Astrocyte (in vitro differentiated cells and primary cell): ENCODE results near the gene TOGARAM2. TPM values are rescaled to one million over a fixed set of nuclear protein-coding genes. Genes with fewer than 3 reads are reported as not detected.

ENCODE experiments used
- DNase-seq: peaks from one replicate; pipeline ENCODE4 v3.0.0-alpha.2; 2010; ENCODE audit warnings: low read depth
- FAIRE-seq: peaks from 2 replicates; lab custom pipeline; 2011; peaks lifted over from hg19 to GRCh38; lab: Jason Lieb, UNC
- H2AFZ ChIP-seq: 2 replicates; pipeline ENCODE4 v1.6.0; 2012; ENCODE audit warnings: low read depth, low read length, inconsistent platforms
- H3K27ac ChIP-seq: 2 replicates; pipeline ENCODE4 v1.5.1; 2011; ENCODE audit warnings: low read depth, low read length, inconsistent platforms
- H3K27me3 ChIP-seq: 2 replicates; pipeline ENCODE4 v1.6.0; 2011; ENCODE audit warnings: low read length, inconsistent platforms; ENCODE audit not compliant: insufficient read depth
- H3K36me3 ChIP-seq: 2 replicates; pipeline ENCODE4 v1.5.1; 2011; ENCODE audit warnings: low read length, inconsistent platforms; ENCODE audit not compliant: insufficient read depth
- H3K4me1 ChIP-seq: 2 replicates; pipeline ENCODE4 v1.5.1; 2011; ENCODE audit warnings: low read length, inconsistent platforms; ENCODE audit not compliant: insufficient read depth
- H3K4me2 ChIP-seq: 2 replicates; pipeline ENCODE4 v1.6.0; 2012; ENCODE audit warnings: low read length, inconsistent platforms
- H3K4me3 ChIP-seq: 2 replicates; pipeline ENCODE4 v1.5.1; 2011; ENCODE audit warnings: low read depth, mild to moderate bottlenecking, low read length, inconsistent platforms; ENCODE audit not compliant: insufficient read depth
- H3K79me2 ChIP-seq: 2 replicates; pipeline ENCODE4 v1.6.0; 2012; ENCODE audit warnings: mild to moderate bottlenecking, low read length, inconsistent platforms; ENCODE audit not compliant: insufficient read depth
- H3K9ac ChIP-seq: 2 replicates; pipeline ENCODE4 v1.6.0; 2012; ENCODE audit warnings: mild to moderate bottlenecking, low read length, inconsistent platforms
- H3K9me3 ChIP-seq: 2 replicates; pipeline ENCODE4 v1.5.1; 2012; ENCODE audit warnings: low read depth, mild to moderate bottlenecking, low read length, inconsistent platforms; ENCODE audit not compliant: insufficient read depth
- H4K20me1 ChIP-seq: 2 replicates; pipeline ENCODE4 v1.6.0; 2012; ENCODE audit warnings: low read length, inconsistent platforms; ENCODE audit not compliant: insufficient read depth
- H3K27ac Mint-ChIP-seq: one replicate; pipeline ENCODE4 v1.8.0; 2021; ENCODE audit warnings: mild to moderate bottlenecking, mixed read lengths; ENCODE audit not compliant: unreplicated experiment
- H3K27me3 Mint-ChIP-seq: one replicate; pipeline ENCODE4 v1.8.0; 2021; ENCODE audit warnings: low read depth, mixed read lengths; ENCODE audit not compliant: unreplicated experiment
- H3K36me3 Mint-ChIP-seq: one replicate; pipeline ENCODE4 v1.8.0; 2021; ENCODE audit warnings: low read depth, mixed read lengths; ENCODE audit not compliant: unreplicated experiment
- H3K4me1 Mint-ChIP-seq: one replicate; pipeline ENCODE4 v1.8.0; 2021; ENCODE audit warnings: low read depth, mixed read lengths; ENCODE audit not compliant: unreplicated experiment
- H3K4me3 Mint-ChIP-seq: one replicate; pipeline ENCODE4 v1.8.0; 2021; ENCODE audit warnings: mild to moderate bottlenecking, moderate library complexity, mixed read lengths; ENCODE audit not compliant: unreplicated experiment
- H3K9me3 Mint-ChIP-seq: one replicate; pipeline ENCODE4 v1.8.0; 2021; ENCODE audit warnings: mild to moderate bottlenecking, mixed read lengths; ENCODE audit not compliant: unreplicated experiment
- EZH2 ChIP-seq: IDR thresholded peaks from 2 replicates; pipeline ENCODE4 v1.6.1; 2012; ENCODE audit warnings: mild to moderate bottlenecking, low read length, inconsistent platforms; ENCODE audit not compliant: insufficient read depth
- total RNA-seq: library from RNA; stranded (reverse); gene quantifications from 2 replicates; pipeline ENCODE4 v1.2.1, GENCODE V29; 2021
- TF ChIP-seq, protein P1 (sequence below): IDR thresholded peaks from 2 replicates; pipeline ENCODE4 v1.5.1; 2011; ENCODE audit warnings: low read depth, mild to moderate bottlenecking, inconsistent platforms, low read length, moderate library complexity; ENCODE audit not compliant: insufficient read depth

Gene TOGARAM2
- total RNA-seq, 1 donor from 2014 or later: 0.73 TPM

DNA sequence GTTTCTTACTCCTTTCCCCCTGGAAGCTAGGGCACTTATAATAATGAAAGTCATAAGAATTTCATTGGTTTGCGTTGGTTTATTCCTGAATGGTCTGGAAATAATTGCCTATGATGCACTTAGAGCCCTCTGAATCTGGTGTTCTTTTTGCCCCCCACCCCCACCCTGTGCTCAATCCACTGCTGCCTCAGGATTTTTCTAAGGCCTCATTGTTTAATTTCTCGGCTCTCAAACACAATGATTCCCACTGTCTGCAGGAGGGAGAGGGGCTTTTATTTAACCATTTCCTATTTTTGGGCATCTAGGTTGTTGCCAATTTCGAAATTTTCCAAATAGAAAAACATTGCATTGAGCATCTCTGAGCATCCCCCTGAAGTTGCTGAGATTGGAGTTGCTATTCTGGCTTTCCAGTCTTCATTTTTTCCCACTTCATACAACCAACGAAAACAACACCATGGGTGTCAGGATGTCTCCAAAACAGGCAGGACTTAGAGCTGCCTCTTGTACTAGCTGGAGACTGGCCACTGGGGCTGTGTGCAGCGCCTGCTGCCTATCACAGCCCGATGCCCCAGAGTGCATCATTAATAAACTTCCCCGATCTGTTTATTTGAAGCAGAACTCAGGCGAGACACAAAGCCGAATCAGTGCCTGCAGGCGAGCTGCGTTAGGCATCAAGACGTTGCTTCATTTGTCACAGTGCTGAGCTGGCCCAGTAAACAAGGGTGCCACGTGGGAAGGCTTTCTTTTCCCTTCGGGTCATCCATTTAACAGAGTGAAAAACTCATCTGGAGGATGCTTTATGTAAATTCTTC, 95.0 kb downstream of the TOGARAM2 start:
- H3K4me2 ChIP-seq: peak overlapping the region; percentile 75
- H3K27me3 Mint-ChIP-seq: peaks cover 22% of the 10 kb centered on the region
- no peaks in the 10 kb centered on the region for H3K4me1 ChIP-seq
- H3K4me3 ChIP-seq: no peak overlapping the region
- H3K79me2 ChIP-seq: no peaks in the 10 kb centered on the region
- H2AFZ ChIP-seq: peak overlapping the region; percentile 55
- H3K9me3 Mint-ChIP-seq: peaks cover 5% of the 10 kb centered on the region
- no peaks in the 10 kb centered on the region for H3K36me3 Mint-ChIP-seq
- peaks cover 7% of the 10 kb centered on the region for H3K9me3 ChIP-seq
- peak; percentile 24 for DNase-seq
- H3K27me3 ChIP-seq: no peaks in the 10 kb centered on the region
- H4K20me1 ChIP-seq: no peaks in the 10 kb centered on the region
- no peak overlapping the region for H3K27ac ChIP-seq
- H3K4me1 Mint-ChIP-seq: no peaks in the 10 kb centered on the region
- no peaks in the 10 kb centered on the region for H3K36me3 ChIP-seq
- no peak overlapping the region for H3K4me3 Mint-ChIP-seq
- H3K9ac ChIP-seq: peak overlapping the region; percentile 23
- TF ChIP-seq EZH2: no peak
- TF ChIP-seq, protein P1, sequence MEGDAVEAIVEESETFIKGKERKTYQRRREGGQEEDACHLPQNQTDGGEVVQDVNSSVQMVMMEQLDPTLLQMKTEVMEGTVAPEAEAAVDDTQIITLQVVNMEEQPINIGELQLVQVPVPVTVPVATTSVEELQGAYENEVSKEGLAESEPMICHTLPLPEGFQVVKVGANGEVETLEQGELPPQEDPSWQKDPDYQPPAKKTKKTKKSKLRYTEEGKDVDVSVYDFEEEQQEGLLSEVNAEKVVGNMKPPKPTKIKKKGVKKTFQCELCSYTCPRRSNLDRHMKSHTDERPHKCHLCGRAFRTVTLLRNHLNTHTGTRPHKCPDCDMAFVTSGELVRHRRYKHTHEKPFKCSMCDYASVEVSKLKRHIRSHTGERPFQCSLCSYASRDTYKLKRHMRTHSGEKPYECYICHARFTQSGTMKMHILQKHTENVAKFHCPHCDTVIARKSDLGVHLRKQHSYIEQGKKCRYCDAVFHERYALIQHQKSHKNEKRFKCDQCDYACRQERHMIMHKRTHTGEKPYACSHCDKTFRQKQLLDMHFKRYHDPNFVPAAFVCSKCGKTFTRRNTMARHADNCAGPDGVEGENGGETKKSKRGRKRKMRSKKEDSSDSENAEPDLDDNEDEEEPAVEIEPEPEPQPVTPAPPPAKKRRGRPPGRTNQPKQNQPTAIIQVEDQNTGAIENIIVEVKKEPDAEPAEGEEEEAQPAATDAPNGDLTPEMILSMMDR: no peak
- H3K27ac Mint-ChIP-seq: no peak overlapping the region
- FAIRE-seq: no peak

DNA sequence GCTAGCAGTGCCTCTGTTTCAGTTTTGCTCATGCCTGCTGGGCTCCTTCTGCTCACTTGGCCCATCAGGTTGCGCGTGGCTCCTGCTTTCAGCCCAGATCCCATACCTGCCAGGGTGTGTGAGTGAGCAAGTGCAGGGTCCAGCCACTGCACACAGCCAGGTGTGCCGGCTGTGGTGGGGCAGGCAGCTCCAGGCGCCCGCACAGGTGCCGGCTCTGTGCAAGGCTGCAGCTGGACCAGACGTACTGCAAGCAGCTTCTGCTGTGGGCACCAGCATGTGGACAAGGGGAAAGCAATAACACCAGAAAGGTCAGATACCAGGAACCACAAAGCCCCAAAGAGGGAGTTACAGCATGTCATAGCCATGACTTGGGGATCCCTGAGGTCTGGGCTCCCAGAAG, 98.8 kb downstream of the TOGARAM2 start:
- Histone ChIP-seq H3K4me2 (no peak overlapping the region), H3K9ac (no peak overlapping the region), H3K36me3 (no peaks in the 10 kb centered on the region), H4K20me1 (no peaks in the 10 kb centered on the region), H3K4me1 (no peaks in the 10 kb centered on the region), H3K79me2 (no peaks in the 10 kb centered on the region), H3K27ac (no peak overlapping the region), H2AFZ (no peak overlapping the region), H3K4me3 (no peak overlapping the region), H3K9me3 (peaks cover 7% of the 10 kb centered on the region), H3K27me3 (no peaks in the 10 kb centered on the region)
- DNase-seq: no peak
- no peak for FAIRE-seq
- peaks cover 4% of the 10 kb centered on the region for H3K9me3 Mint-ChIP-seq
- no peaks in the 10 kb centered on the region for H3K27me3 Mint-ChIP-seq
- no peak overlapping the region for H3K4me3 Mint-ChIP-seq
- no peak overlapping the region for H3K27ac Mint-ChIP-seq
- TF ChIP-seq EZH2: no peak
- TF ChIP-seq, protein P1: no peak
- H3K36me3 Mint-ChIP-seq: no peaks in the 10 kb centered on the region
- H3K4me1 Mint-ChIP-seq: no peaks in the 10 kb centered on the region
